ENCODE data around the gene SEPTIN5.

Gene SEPTIN5

GRCh38 chr22:19730655-19731360 is 16.5 kb downstream of the SEPTIN5 start:
- no peak overlapping the region for H3K4ac ChIP-seq (ENCODE audit: low read depth, low read length)
- no peak overlapping the region for H4K5ac ChIP-seq (ENCODE audit: low read length)
- H3K4me1 ChIP-seq (ENCODE audit: control insufficient read depth, low read depth, low read length), result no peaks in the 10 kb centered on the region
- H3K56ac ChIP-seq (ENCODE audit: low read length), result peak overlapping the region; percentile 79
- no peak overlapping the region for H3K18ac ChIP-seq (ENCODE audit: low read length)
- WGBS (ENCODE audit: extremely low coverage, insufficient coverage, low lambda C conversion rate), result no CpG with 5 or more reads among the region's 48 CpGs
- H2BK15ac ChIP-seq (replicated peaks; ENCODE audit: low read depth), result no peak overlapping the region
- H4K8ac ChIP-seq (ENCODE audit: low read depth, low read length), result no peak overlapping the region
- no peak overlapping the region for H3K27ac ChIP-seq (ENCODE audit: low read depth, low read length)
- H2BK5ac ChIP-seq (ENCODE audit: low read length), result no peak overlapping the region
- H3K27me3 ChIP-seq (ENCODE audit: insufficient read depth, low read length, poor library complexity), result peaks cover 3% of the 10 kb centered on the region
- DNase-seq, result peak; percentile 66
- H2AK5ac ChIP-seq (ENCODE audit: low read length), result no peak overlapping the region
- H3K79me2 ChIP-seq (ENCODE audit: control insufficient read depth, insufficient read depth, low read length), result no peaks in the 10 kb centered on the region
- H3K9ac ChIP-seq (ENCODE audit: low read length), result peak overlapping the region; percentile 60
- H3K23ac ChIP-seq (ENCODE audit: low read length), result no peak overlapping the region
- peak overlapping the region; percentile 30 for H3K4me2 ChIP-seq (ENCODE audit: low read length)
- no peak overlapping the region for H2BK120ac ChIP-seq (ENCODE audit: low read depth, low read length)
- no peaks in the 10 kb centered on the region for H3K36me3 ChIP-seq (ENCODE audit: control insufficient read depth, insufficient read depth, low read length)
- H3K79me1 ChIP-seq (ENCODE audit: low read length), result no peaks in the 10 kb centered on the region
- H3K4me3 ChIP-seq (ENCODE audit: low read length), result no peak overlapping the region

GRCh38 chr22:19731361-19732135 is 17.2 kb downstream of the SEPTIN5 start:
- H3K27me3 ChIP-seq (ENCODE audit: insufficient read depth, low read length, poor library complexity), result peaks cover 3% of the 10 kb centered on the region
- H2BK5ac ChIP-seq (ENCODE audit: low read length), result no peak overlapping the region
- no peak overlapping the region for H4K5ac ChIP-seq (ENCODE audit: low read length)
- H3K36me3 ChIP-seq (ENCODE audit: control insufficient read depth, insufficient read depth, low read length), result no peaks in the 10 kb centered on the region
- H3K4me3 ChIP-seq (ENCODE audit: low read length), result no peak overlapping the region
- WGBS (ENCODE audit: extremely low coverage, insufficient coverage, low lambda C conversion rate), result no CpG with 5 or more reads among the region's 21 CpGs
- H2BK120ac ChIP-seq (ENCODE audit: low read depth, low read length), result no peak overlapping the region
- no peak overlapping the region for H2BK15ac ChIP-seq (replicated peaks; ENCODE audit: low read depth)
- H3K79me1 ChIP-seq (ENCODE audit: low read length), result no peaks in the 10 kb centered on the region
- H3K27ac ChIP-seq (ENCODE audit: low read depth, low read length), result no peak overlapping the region
- no peak overlapping the region for H2AK5ac ChIP-seq (ENCODE audit: low read length)
- H3K79me2 ChIP-seq (ENCODE audit: control insufficient read depth, insufficient read depth, low read length), result no peaks in the 10 kb centered on the region
- no peak overlapping the region for H3K9ac ChIP-seq (ENCODE audit: low read length)
- H4K8ac ChIP-seq (ENCODE audit: low read depth, low read length), result no peak overlapping the region
- H3K4ac ChIP-seq (ENCODE audit: low read depth, low read length), result no peak overlapping the region
- no peak overlapping the region for H3K18ac ChIP-seq (ENCODE audit: low read length)
- no peaks in the 10 kb centered on the region for H3K4me1 ChIP-seq (ENCODE audit: control insufficient read depth, low read depth, low read length)
- no peak overlapping the region for H3K23ac ChIP-seq (ENCODE audit: low read length)
- H3K56ac ChIP-seq (ENCODE audit: low read length), result no peak overlapping the region
- DNase-seq, result no peak
- no peak overlapping the region for H3K4me2 ChIP-seq (ENCODE audit: low read length)

- H3K18ac ChIP-seq (ENCODE audit: low read length), result no peak overlapping the region
- no peak overlapping the region for H3K9ac ChIP-seq (ENCODE audit: low read length)
- no peak overlapping the region for H3K4me3 ChIP-seq (ENCODE audit: low read length)
- no peaks in the 10 kb centered on the region for H3K79me2 ChIP-seq (ENCODE audit: control insufficient read depth, insufficient read depth, low read length)
- H4K5ac ChIP-seq (ENCODE audit: low read length), result no peak overlapping the region
- no peak overlapping the region for H2BK5ac ChIP-seq (ENCODE audit: low read length)
- H3K4ac ChIP-seq (ENCODE audit: low read depth, low read length), result no peak overlapping the region
- H3K27me3 ChIP-seq (ENCODE audit: insufficient read depth, low read length, poor library complexity), result peaks cover 3% of the 10 kb centered on the region
- no peaks in the 10 kb centered on the region for H3K4me1 ChIP-seq (ENCODE audit: control insufficient read depth, low read depth, low read length)
- H3K23ac ChIP-seq (ENCODE audit: low read length), result no peak overlapping the region
- no peak overlapping the region for H3K4me2 ChIP-seq (ENCODE audit: low read length)
- no peak overlapping the region for H3K27ac ChIP-seq (ENCODE audit: low read depth, low read length)
- H2BK15ac ChIP-seq (replicated peaks; ENCODE audit: low read depth), result no peak overlapping the region
- no peak overlapping the region for H4K8ac ChIP-seq (ENCODE audit: low read depth, low read length)
- WGBS (ENCODE audit: extremely low coverage, insufficient coverage, low lambda C conversion rate), result no CpG with 5 or more reads among the region's 10 CpGs
- H2BK120ac ChIP-seq (ENCODE audit: low read depth, low read length), result no peak overlapping the region
- DNase-seq, result no peak
- H3K36me3 ChIP-seq (ENCODE audit: control insufficient read depth, insufficient read depth, low read length), result no peaks in the 10 kb centered on the region
- no peaks in the 10 kb centered on the region for H3K79me1 ChIP-seq (ENCODE audit: low read length)
- H2AK5ac ChIP-seq (ENCODE audit: low read length), result no peak overlapping the region
- no peak overlapping the region for H3K56ac ChIP-seq (ENCODE audit: low read length)
Measured at GRCh38 chr22:19732403-19733113, 18.3 kb downstream of the SEPTIN5 start.

GRCh38 chr22:19733755-19734154 is 19.5 kb downstream of the SEPTIN5 start:
- H3K9ac ChIP-seq (ENCODE audit: low read length), result no peak overlapping the region
- H3K56ac ChIP-seq (ENCODE audit: low read length), result no peak overlapping the region
- H3K4ac ChIP-seq (ENCODE audit: low read depth, low read length), result no peak overlapping the region
- H3K27me3 ChIP-seq (ENCODE audit: insufficient read depth, low read length, poor library complexity), result no peaks in the 10 kb centered on the region
- H2BK5ac ChIP-seq (ENCODE audit: low read length), result no peak overlapping the region
- H3K4me1 ChIP-seq (ENCODE audit: control insufficient read depth, low read depth, low read length), result no peaks in the 10 kb centered on the region
- H3K23ac ChIP-seq (ENCODE audit: low read length), result peak overlapping the region; percentile 24
- no peak overlapping the region for H2BK120ac ChIP-seq (ENCODE audit: low read depth, low read length)
- H3K27ac ChIP-seq (ENCODE audit: low read depth, low read length), result no peak overlapping the region
- WGBS (ENCODE audit: extremely low coverage, insufficient coverage, low lambda C conversion rate), result no CpG with 5 or more reads among the region's 5 CpGs
- H3K79me2 ChIP-seq (ENCODE audit: control insufficient read depth, insufficient read depth, low read length), result no peaks in the 10 kb centered on the region
- H2BK15ac ChIP-seq (replicated peaks; ENCODE audit: low read depth), result no peak overlapping the region
- no peak for DNase-seq
- no peaks in the 10 kb centered on the region for H3K36me3 ChIP-seq (ENCODE audit: control insufficient read depth, insufficient read depth, low read length)
- H4K5ac ChIP-seq (ENCODE audit: low read length), result no peak overlapping the region
- H3K79me1 ChIP-seq (ENCODE audit: low read length), result no peaks in the 10 kb centered on the region
- no peak overlapping the region for H2AK5ac ChIP-seq (ENCODE audit: low read length)
- no peak overlapping the region for H3K4me3 ChIP-seq (ENCODE audit: low read length)
- no peak overlapping the region for H3K4me2 ChIP-seq (ENCODE audit: low read length)
- no peak overlapping the region for H3K18ac ChIP-seq (ENCODE audit: low read length)
- H4K8ac ChIP-seq (ENCODE audit: low read depth, low read length), result no peak overlapping the region

- no peak overlapping the region for H3K23ac ChIP-seq (ENCODE audit: low read length)
- H2AK5ac ChIP-seq (ENCODE audit: low read length), result no peak overlapping the region
- no peak for DNase-seq
- no peaks in the 10 kb centered on the region for H3K4me1 ChIP-seq (ENCODE audit: control insufficient read depth, low read depth, low read length)
- H3K4me2 ChIP-seq (ENCODE audit: low read length), result no peak overlapping the region
- no peaks in the 10 kb centered on the region for H3K27me3 ChIP-seq (ENCODE audit: insufficient read depth, low read length, poor library complexity)
- no peak overlapping the region for H2BK15ac ChIP-seq (replicated peaks; ENCODE audit: low read depth)
- no peak overlapping the region for H3K9ac ChIP-seq (ENCODE audit: low read length)
- no peak overlapping the region for H4K5ac ChIP-seq (ENCODE audit: low read length)
- no peak overlapping the region for H3K4me3 ChIP-seq (ENCODE audit: low read length)
- H3K27ac ChIP-seq (ENCODE audit: low read depth, low read length), result no peak overlapping the region
- no CpG with 5 or more reads among the region's 7 CpGs for WGBS (ENCODE audit: extremely low coverage, insufficient coverage, low lambda C conversion rate)
- H3K79me1 ChIP-seq (ENCODE audit: low read length), result no peaks in the 10 kb centered on the region
- H3K4ac ChIP-seq (ENCODE audit: low read depth, low read length), result no peak overlapping the region
- H4K8ac ChIP-seq (ENCODE audit: low read depth, low read length), result no peak overlapping the region
- H3K56ac ChIP-seq (ENCODE audit: low read length), result no peak overlapping the region
- H3K18ac ChIP-seq (ENCODE audit: low read length), result no peak overlapping the region
- H2BK120ac ChIP-seq (ENCODE audit: low read depth, low read length), result no peak overlapping the region
- H2BK5ac ChIP-seq (ENCODE audit: low read length), result no peak overlapping the region
- no peaks in the 10 kb centered on the region for H3K79me2 ChIP-seq (ENCODE audit: control insufficient read depth, insufficient read depth, low read length)
- H3K36me3 ChIP-seq (ENCODE audit: control insufficient read depth, insufficient read depth, low read length), result no peaks in the 10 kb centered on the region
Measured at GRCh38 chr22:19734163-19734562, 19.9 kb downstream of the SEPTIN5 start.

Data from mesendoderm (in vitro differentiated cells).